HepG2 (cell line): Measurements from ENCODE around the gene BLOC1S4. TPM values are rescaled to one million over a fixed set of nuclear protein-coding genes. Genes with fewer than 3 reads are reported as not detected.

ENCODE experiments used
- ATAC-seq: fragments of 200-7000 bp; cut with Tn5 transposase; 3 replicates; pipeline ENCODE4 v1.9.1; 2020; ENCODE audit warnings: mild to moderate bottlenecking, moderate library complexity
- BruUV-seq: library from RNA; stranded (reverse); fragments of 400-500 nt; replicated peaks from 2 replicates; lab custom pipeline; 2021; lab: Mats Ljungman, UMichigan
- CTCF ChIA-PET: fragments of 300-600 bp; formaldehyde crosslinking; extraction: SDS; loops from one replicate; lab custom pipeline; 2021; ENCODE audit warnings: low total read pairs, inconsistent platforms, low intra/inter-chr PET ratio; lab: Yijun Ruan, JAX
- POLR2A ChIA-PET: fragments of 350-600 bp; sonication (Branson Sonifier 250); formaldehyde crosslinking; loops from one replicate; lab custom pipeline; 2020; ENCODE audit warnings: antibody characterized with exemption, inconsistent platforms; lab: Yijun Ruan, JAX
- DNase-seq: peaks from one replicate; pipeline ENCODE4 v3.0.0-alpha.2; 2015; ENCODE audit warnings: low spot score
- FAIRE-seq: peaks from 3 replicates; lab custom pipeline; 2011; peaks lifted over from hg19 to GRCh38; lab: Jason Lieb, UNC
- H2AFZ ChIP-seq: one replicate; pipeline ENCODE4 v1.6.1; 2011; ENCODE audit warnings: low read length, inconsistent platforms
- H3K27ac ChIP-seq: fragments of 300-600 bp; 3 replicates; pipeline ENCODE4 v1.8.0; 2011; ENCODE audit warnings: mixed run types, mild to moderate bottlenecking, mixed read lengths, low read length, inconsistent platforms; ENCODE audit not compliant: insufficient read depth; ENCODE audit errors: extremely low read length
- H3K27me3 ChIP-seq, 2 experiments: fragments of 200-600 bp in 1 of 2; 2 replicates in 1 of 2; 3 replicates in 1 of 2; pipeline versions ENCODE4 v1.6.0 to v1.8.0; 2011; ENCODE audit warnings: low read length in 2 of 2, mild to moderate bottlenecking in 2 of 2, moderate library complexity in 2 of 2, inconsistent platforms in 1 of 2; ENCODE audit not compliant: insufficient read depth in 2 of 2, control insufficient read depth in 1 of 2
- H3K36me3 ChIP-seq, 2 experiments: fragments of 200-600 bp in 1 of 2; replicated peaks in 1 of 2; 2 replicates in 1 of 2; 3 replicates in 1 of 2; pipeline versions ENCODE4 v1.5.1 to v1.8.0; 2011; ENCODE audit warnings: low read length in 2 of 2, inconsistent platforms in 1 of 2; ENCODE audit not compliant: insufficient read depth in 2 of 2, control insufficient read depth in 1 of 2
- H3K4me1 ChIP-seq: 2 replicates; pipeline ENCODE4 v1.5.1; 2012; ENCODE audit warnings: low read length, inconsistent platforms; ENCODE audit not compliant: insufficient read depth
- H3K4me2 ChIP-seq: 2 replicates; pipeline ENCODE4 v1.6.0; 2011; ENCODE audit warnings: low read depth, low read length, inconsistent platforms
- H3K4me3 ChIP-seq, 3 experiments: fragments of 200-600 bp in 1 of 3; sonication (generic), shearing (Covaris generic) in 1 of 3; replicated peaks in 1 of 3; 2 replicates each; pipeline ENCODE4 v1.5.1; 2011 to 2016; ENCODE audit warnings: low read length in 3 of 3, inconsistent platforms in 2 of 3, low read depth in 2 of 3, mild to moderate bottlenecking in 2 of 3, control low read depth in 1 of 3, mixed read lengths in 1 of 3; ENCODE audit not compliant: insufficient read depth in 1 of 3
- H3K79me2 ChIP-seq: one replicate; pipeline ENCODE4 v1.6.1; 2011; ENCODE audit warnings: low read length, inconsistent platforms; ENCODE audit not compliant: insufficient read depth
- H3K9ac ChIP-seq: 2 replicates; pipeline ENCODE4 v1.6.0; 2011; ENCODE audit warnings: mild to moderate bottlenecking, low read depth, low read length, inconsistent platforms; ENCODE audit not compliant: insufficient read depth
- H3K9me3 ChIP-seq: 2 replicates; pipeline ENCODE4 v1.5.1; 2012; ENCODE audit warnings: mild to moderate bottlenecking, low read length
- H4K20me1 ChIP-seq: 2 replicates; pipeline ENCODE4 v1.6.0; 2011; ENCODE audit warnings: inconsistent platforms, mild to moderate bottlenecking, low read length, moderate library complexity; ENCODE audit not compliant: insufficient read depth
- CBX1 ChIP-seq: IDR thresholded peaks from one replicate; pipeline ENCODE4 v1.6.1; 2016; ENCODE audit warnings: antibody characterized with exemption, low read depth
- DR1 ChIP-seq: sonication (generic); formaldehyde crosslinking; IDR thresholded peaks from 2 replicates; pipeline ENCODE4 v1.8.0; 2021; ENCODE audit warnings: mild to moderate bottlenecking, missing genetic modification reagents, inconsistent platforms
- EHMT2 ChIP-seq: fragments of 200-600 bp; sonication (generic); IDR thresholded peaks from 2 replicates; pipeline ENCODE4 v1.7.0; 2017; ENCODE audit warnings: antibody characterized with exemption, low read depth, low read length, borderline replicate concordance
- FOSL2 ChIP-seq: sonication (generic); formaldehyde crosslinking; IDR thresholded peaks from 2 replicates; pipeline ENCODE4 v1.4.0; 2020; ENCODE audit warnings: missing genetic modification reagents
- HDAC6 ChIP-seq: fragments of 200-600 bp; sonication (generic); IDR thresholded peaks from 2 replicates; pipeline ENCODE4 v1.7.0; 2017; ENCODE audit warnings: mild to moderate bottlenecking, antibody characterized with exemption, low read length, low read depth
- HMGXB4 ChIP-seq, 2 experiments: sonication (generic) in 1 of 2; formaldehyde crosslinking in 1 of 2; IDR thresholded peaks; 2 replicates each; pipeline versions ENCODE4 v1.4.0 to v1.6.1; 2018 to 2020; ENCODE audit warnings: missing genetic modification reagents in 2 of 2, borderline replicate concordance in 1 of 2, low read depth in 1 of 2, mild to moderate bottlenecking in 1 of 2, missing biosample characterization in 1 of 2
- ONECUT2 ChIP-seq: sonication (generic); formaldehyde crosslinking; IDR thresholded peaks from 2 replicates; pipeline ENCODE4 v1.4.0; 2020; ENCODE audit warnings: missing genetic modification reagents
- TCF7 ChIP-seq: sonication (generic); IDR thresholded peaks from 2 replicates; pipeline ENCODE4 v1.6.1; 2016; ENCODE audit warnings: antibody characterized with exemption, low read depth
- ZBTB21 ChIP-seq: sonication (generic); formaldehyde crosslinking; IDR thresholded peaks from 2 replicates; pipeline ENCODE4 v1.4.0; 2020; ENCODE audit warnings: missing genetic modification reagents
- ZMYM3 ChIP-seq: sonication (generic); formaldehyde crosslinking; IDR thresholded peaks from 2 replicates; pipeline ENCODE4 v1.5.1; 2020; ENCODE audit warnings: mild to moderate bottlenecking, missing genetic modification reagents
- ZNF232 ChIP-seq: sonication (generic); formaldehyde crosslinking; IDR thresholded peaks from 2 replicates; pipeline ENCODE4 v1.4.0; 2020; ENCODE audit warnings: missing genetic modification reagents, borderline replicate concordance
- ZNF33A ChIP-seq: sonication (generic); formaldehyde crosslinking; IDR thresholded peaks from 2 replicates; pipeline ENCODE4 v1.5.1; 2020; ENCODE audit warnings: missing genetic modification reagents, mild to moderate bottlenecking, moderate library complexity, borderline replicate concordance
- ZNF382 ChIP-seq: sonication (generic); formaldehyde crosslinking; IDR thresholded peaks from 2 replicates; pipeline ENCODE4 v1.5.0; 2020; ENCODE audit warnings: missing genetic modification reagents, mild to moderate bottlenecking, borderline replicate concordance
- ZNF451 ChIP-seq: sonication (generic); formaldehyde crosslinking; IDR thresholded peaks from 2 replicates; pipeline ENCODE4 v1.5.0; 2020; ENCODE audit warnings: mild to moderate bottlenecking, missing genetic modification reagents
- ZSCAN30 ChIP-seq: sonication (generic); formaldehyde crosslinking; IDR thresholded peaks from 2 replicates; pipeline ENCODE4 v1.5.0; 2020; ENCODE audit warnings: mild to moderate bottlenecking, missing genetic modification reagents
- WGBS: methylation state at CpG from one replicate; pipeline ENCODE4 v1.1.6; 2017; ENCODE audit warnings: low lambda C conversion rate; 5-methylcytosine and 5-hydroxymethylcytosine counted together
- in situ Hi-C: cut with HindIII; loops from 2 replicates; pipeline ENCODE4 v1.10.0; 2017; ENCODE audit warnings: low pct_unique_long_range_greater_than_20kb; ENCODE audit not compliant: extremely low pct_ligation_motif_present
- intact Hi-C: fragments of 100-400 bp; cut with micrococcal nuclease; formaldehyde crosslinking; loops from one replicate; pipeline ENCODE4 v1.10.0; 2022; ENCODE audit not compliant: unreplicated experiment
- polyA plus RNA-seq, 8 experiments: library from polyadenylated mRNA; depleted of rRNA in 3 of 8; stranded (reverse) in 7 of 8; unstranded in 1 of 8; fragments of >200 nt; fragmentation: Illumina TruSeq in 4 of 8; extraction: Trizol in 4 of 8; gene quantifications; 2 replicates each; pipeline versions ENCODE4 v1.2.1 to v1.2.3, GENCODE V29; 2011 to 2016; ENCODE audit warnings: low read depth in 4 of 8, missing spikeins in 1 of 8, mixed read lengths in 1 of 8; ENCODE audit not compliant: insufficient read depth in 1 of 8
- total RNA-seq, 5 experiments: library from RNA; depleted of rRNA; stranded (reverse); fragments of >200 nt; fragmentation: Illumina TruSeq; extraction: Trizol; gene quantifications; 2 replicates each; pipeline ENCODE4 v1.2.3, GENCODE V29; 2016; ENCODE audit warnings: low read depth in 1 of 5
- TF ChIP-seq, protein P1 (sequence below): sonication (generic); formaldehyde crosslinking; IDR thresholded peaks from 2 replicates; pipeline ENCODE4 v1.5.1; 2020; ENCODE audit warnings: mild to moderate bottlenecking, missing genetic modification reagents, borderline replicate concordance

Gene BLOC1S4
- total and polyA plus RNA-seq, 2 of the 13 experiments (the other 11 are each of a cell fraction or from before 2014, with no cell fraction given): 15.5 to 20.9 TPM

- Histone ChIP-seq H3K9me3 (no peaks in the 10 kb centered on the region), H3K4me1 (peaks cover 61% of the 10 kb centered on the region), H3K27me3 (no peaks in the 10 kb centered on the region; a peak in 1 of 5 replicates), H2AFZ (no peak overlapping the region), H3K36me3 (no peaks in the 10 kb centered on the region), H4K20me1 (no peaks in the 10 kb centered on the region), H3K9ac (no peak overlapping the region; the same call in 1 of the 2 replicates), H3K27ac (peak overlapping the region; percentile 61), H3K79me2 (no peaks in the 10 kb centered on the region), H3K4me3 (no peak overlapping the region), H3K4me2 (peak overlapping the region; percentile 41)
- in situ Hi-C loops (no loop called here), intact Hi-C loops (no loop called here)
- CTCF ChIA-PET: no interaction called here
- no TSS peak for BruUV-seq
- peak; percentile 77 for ATAC-seq
- WGBS: 1% methylated on average over 5 of the region's 5 CpGs
- peak; percentile 86 for FAIRE-seq
- DNase-seq: peak; percentile 92
- POLR2A ChIA-PET: interaction anchor here (1.0 to 9.9 kb wide), 11 partner anchors 15 to 154 kb away, joined by 3 to 207 read pairs (median 5); partner anchors contain the start of genes BLOC1S4, MRFAP1, MRFAP1L1 and S100P
- TF ChIP-seq HDAC6: no peak
- peak; percentile 58; the same call in 1 of the 2 replicates for TF ChIP-seq TCF7
- TF ChIP-seq ZNF451 (CRISPR knock-in tag): peak; percentile 63; the same call in 1 of the 2 replicates
- peak; percentile 85; the same call in 1 of the 2 replicates for TF ChIP-seq ZNF232 (CRISPR knock-in tag)
- peak; percentile 96 for TF ChIP-seq ZMYM3
- TF ChIP-seq, protein P1, sequence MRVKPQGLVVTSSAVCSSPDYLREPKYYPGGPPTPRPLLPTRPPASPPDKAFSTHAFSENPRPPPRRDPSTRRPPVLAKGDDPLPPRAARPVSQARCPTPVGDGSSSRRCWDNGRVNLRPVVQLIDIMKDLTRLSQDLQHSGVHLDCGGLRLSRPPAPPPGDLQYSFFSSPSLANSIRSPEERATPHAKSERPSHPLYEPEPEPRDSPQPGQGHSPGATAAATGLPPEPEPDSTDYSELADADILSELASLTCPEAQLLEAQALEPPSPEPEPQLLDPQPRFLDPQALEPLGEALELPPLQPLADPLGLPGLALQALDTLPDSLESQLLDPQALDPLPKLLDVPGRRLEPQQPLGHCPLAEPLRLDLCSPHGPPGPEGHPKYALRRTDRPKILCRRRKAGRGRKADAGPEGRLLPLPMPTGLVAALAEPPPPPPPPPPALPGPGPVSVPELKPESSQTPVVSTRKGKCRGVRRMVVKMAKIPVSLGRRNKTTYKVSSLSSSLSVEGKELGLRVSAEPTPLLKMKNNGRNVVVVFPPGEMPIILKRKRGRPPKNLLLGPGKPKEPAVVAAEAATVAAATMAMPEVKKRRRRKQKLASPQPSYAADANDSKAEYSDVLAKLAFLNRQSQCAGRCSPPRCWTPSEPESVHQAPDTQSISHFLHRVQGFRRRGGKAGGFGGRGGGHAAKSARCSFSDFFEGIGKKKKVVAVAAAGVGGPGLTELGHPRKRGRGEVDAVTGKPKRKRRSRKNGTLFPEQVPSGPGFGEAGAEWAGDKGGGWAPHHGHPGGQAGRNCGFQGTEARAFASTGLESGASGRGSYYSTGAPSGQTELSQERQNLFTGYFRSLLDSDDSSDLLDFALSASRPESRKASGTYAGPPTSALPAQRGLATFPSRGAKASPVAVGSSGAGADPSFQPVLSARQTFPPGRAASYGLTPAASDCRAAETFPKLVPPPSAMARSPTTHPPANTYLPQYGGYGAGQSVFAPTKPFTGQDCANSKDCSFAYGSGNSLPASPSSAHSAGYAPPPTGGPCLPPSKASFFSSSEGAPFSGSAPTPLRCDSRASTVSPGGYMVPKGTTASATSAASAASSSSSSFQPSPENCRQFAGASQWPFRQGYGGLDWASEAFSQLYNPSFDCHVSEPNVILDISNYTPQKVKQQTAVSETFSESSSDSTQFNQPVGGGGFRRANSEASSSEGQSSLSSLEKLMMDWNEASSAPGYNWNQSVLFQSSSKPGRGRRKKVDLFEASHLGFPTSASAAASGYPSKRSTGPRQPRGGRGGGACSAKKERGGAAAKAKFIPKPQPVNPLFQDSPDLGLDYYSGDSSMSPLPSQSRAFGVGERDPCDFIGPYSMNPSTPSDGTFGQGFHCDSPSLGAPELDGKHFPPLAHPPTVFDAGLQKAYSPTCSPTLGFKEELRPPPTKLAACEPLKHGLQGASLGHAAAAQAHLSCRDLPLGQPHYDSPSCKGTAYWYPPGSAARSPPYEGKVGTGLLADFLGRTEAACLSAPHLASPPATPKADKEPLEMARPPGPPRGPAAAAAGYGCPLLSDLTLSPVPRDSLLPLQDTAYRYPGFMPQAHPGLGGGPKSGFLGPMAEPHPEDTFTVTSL (CRISPR knock-in tag): peak; percentile 82; the same call in 1 of the 2 replicates
- TF ChIP-seq ZNF382 (CRISPR knock-in tag): no peak
- TF ChIP-seq ZSCAN30 (CRISPR knock-in tag): no peak
- TF ChIP-seq FOSL2: peak; percentile 76
- no peak for TF ChIP-seq ZNF33A (CRISPR knock-in tag)
- 0 out of 2 replicates have a peak, but pooled peaks have one; percentile 30 for TF ChIP-seq ZBTB21
- TF ChIP-seq DR1: no peak
- TF ChIP-seq HMGXB4 (CRISPR knock-in tag; IDR thresholded peaks at IDR 0.05; ENCODE audit: borderline replicate concordance in 1 of 2, low read depth in 1 of 2): peak; percentile 34 to 66; a peak in 2 of 4 replicates
- no peak for TF ChIP-seq CBX1
- TF ChIP-seq ONECUT2: peak; percentile 49; the same call in 1 of the 2 replicates
- TF ChIP-seq EHMT2: peak; percentile 60; the same call in 1 of the 2 replicates
Observed at GRCh38 chr4:6755088-6755753, 39.2 kb downstream of the BLOC1S4 start.
